SK-N-SH (cell line): Measurements from ENCODE around the gene MUC7. TPM values are rescaled to one million over a fixed set of nuclear protein-coding genes. Genes with fewer than 3 reads are reported as not detected.

Experiments used
- CTCF ChIA-PET: fragments of 300-600, 350-600 bp; formaldehyde crosslinking; extraction: SDS; loops from one replicate; lab custom pipeline; 2021; lab: Yijun Ruan, JAX
- POLR2A ChIA-PET: fragments of 350-600 bp; sonication (Branson Sonifier 250); formaldehyde crosslinking; extraction: SDS; loops from one replicate; lab custom pipeline; 2020; ENCODE audit warnings: antibody characterized with exemption, inconsistent platforms; lab: Yijun Ruan, JAX
- DNase-seq: peaks from one replicate; pipeline ENCODE4 v3.0.0; 2012
- H2AFZ ChIP-seq: fragments of 200-600 bp; sonication (generic); 2 replicates; pipeline ENCODE4 v1.8.1; 2016; ENCODE audit warnings: antibody characterized with exemption, mild to moderate bottlenecking, low read depth
- H3F3A ChIP-seq: fragments of 200-600 bp; sonication (generic); replicated peaks from 2 replicates; pipeline ENCODE3; 2016; ENCODE audit warnings: antibody characterized with exemption, mild to moderate bottlenecking; ENCODE audit not compliant: insufficient read depth
- H3K27ac ChIP-seq, 2 experiments: fragments of 200-500 bp in 1 of 2; fragments of 200-600 bp in 1 of 2; sonication (Bioruptor generic) in 1 of 2; sonication (generic), shearing (Covaris generic) in 1 of 2; 2 replicates each; pipeline versions ENCODE4 v1.5.1 to v1.6.1; 2014 to 2016; ENCODE audit warnings: low read depth in 2 of 2, inconsistent platforms in 1 of 2, low read length in 1 of 2, mild to moderate bottlenecking in 1 of 2, mixed read lengths in 1 of 2
- H3K27me3 ChIP-seq: fragments of 200-600 bp; sonication (generic), shearing (Covaris generic); 2 replicates; pipeline ENCODE4 v1.6.1; 2016; ENCODE audit warnings: mixed run types; ENCODE audit not compliant: insufficient read depth
- H3K36me3 ChIP-seq, 2 experiments: fragments of 200-500 bp in 1 of 2; fragments of 200-600 bp in 1 of 2; sonication (Bioruptor generic) in 1 of 2; sonication (generic) in 1 of 2; replicated peaks in 1 of 2; 2 replicates each; pipeline versions ENCODE3 to v1.5.1; 2014 to 2016; ENCODE audit warnings: low read length in 1 of 2, mild to moderate bottlenecking in 1 of 2; ENCODE audit not compliant: insufficient read depth in 2 of 2, control insufficient read depth in 1 of 2
- H3K4me1 ChIP-seq, 2 experiments: fragments of 200-500 bp in 1 of 2; fragments of 200-600 bp in 1 of 2; sonication (Bioruptor generic) in 1 of 2; sonication (generic), shearing (Covaris generic) in 1 of 2; 2 replicates each; pipeline versions ENCODE4 v1.5.1 to v1.6.1; 2014 to 2016; ENCODE audit warnings: low read depth in 1 of 2, low read length in 1 of 2, mixed run types in 1 of 2; ENCODE audit not compliant: insufficient read depth in 2 of 2, control insufficient read depth in 1 of 2
- H3K4me2 ChIP-seq: fragments of 200-600 bp; sonication (generic), shearing (Covaris generic); 2 replicates; pipeline ENCODE4 v1.6.1; 2017; ENCODE audit warnings: mixed run types
- H3K4me3 ChIP-seq, 2 experiments: fragments of 200-500 bp in 1 of 2; fragments of 200-600 bp in 1 of 2; sonication (Bioruptor generic) in 1 of 2; sonication (generic), shearing (Covaris generic) in 1 of 2; 2 replicates each; pipeline versions ENCODE4 v1.5.1 to v1.8.1; 2014 to 2016; ENCODE audit warnings: low read depth in 2 of 2, inconsistent platforms in 1 of 2, low read length in 1 of 2, mild to moderate bottlenecking in 1 of 2, mixed read lengths in 1 of 2, moderate library complexity in 1 of 2
- H3K79me2 ChIP-seq: fragments of 200-600 bp; sonication (generic); 2 replicates; pipeline ENCODE4 v1.8.1; 2017; ENCODE audit warnings: mild to moderate bottlenecking; ENCODE audit not compliant: insufficient read depth
- H3K9ac ChIP-seq: fragments of 200-600 bp; sonication (generic); 2 replicates; pipeline ENCODE4 v1.6.1; 2017; ENCODE audit warnings: mixed run types
- H3K9me2 ChIP-seq: fragments of 200-600 bp; sonication (generic); 2 replicates; pipeline ENCODE4 v1.6.1; 2017; ENCODE audit warnings: mixed run types
- H3K9me3 ChIP-seq: fragments of 200-600 bp; sonication (generic); 2 replicates; pipeline ENCODE4 v1.6.1; 2017; ENCODE audit warnings: mixed run types, mild to moderate bottlenecking, moderate library complexity
- H4K20me1 ChIP-seq: fragments of 200-600 bp; sonication (generic); 2 replicates; pipeline ENCODE4 v1.6.1; 2017; ENCODE audit warnings: mild to moderate bottlenecking, mixed run types; ENCODE audit not compliant: insufficient read depth
- GATA2 ChIP-seq: sonication (generic); formaldehyde crosslinking; IDR thresholded peaks from 2 replicates; pipeline ENCODE4 v1.5.0; 2020; ENCODE audit warnings: mild to moderate bottlenecking, missing genetic modification reagents
- TEAD4 ChIP-seq: IDR thresholded peaks from 2 replicates; pipeline ENCODE4 v1.4.0; 2012; ENCODE audit warnings: mild to moderate bottlenecking, borderline replicate concordance; ENCODE audit not compliant: insufficient read depth
- YY1 ChIP-seq: IDR thresholded peaks from 2 replicates; pipeline ENCODE4 v1.4.0; 2012; ENCODE audit warnings: low read depth, mild to moderate bottlenecking
- ZBTB33 ChIP-seq: IDR thresholded peaks from 2 replicates; pipeline ENCODE4 v1.4.0; 2012; ENCODE audit warnings: low read depth, borderline replicate concordance
- WGBS: methylation state at CpG from one replicate; pipeline ENCODE4 v1.1.6; 2017; ENCODE audit warnings: low lambda C conversion rate; 5-methylcytosine and 5-hydroxymethylcytosine counted together
- polyA plus RNA-seq, 3 experiments: library from polyadenylated mRNA; depleted of rRNA; stranded (reverse); fragments of >200 nt; gene quantifications; 2 replicates each; pipeline ENCODE4 v1.2.3, GENCODE V29; 2012
- TF ChIP-seq, protein P1 (sequence below): fragments of 200-600 bp; sonication (generic); IDR thresholded peaks from 2 replicates; pipeline ENCODE4 v1.6.1; 2017; ENCODE audit warnings: antibody characterized with exemption, mild to moderate bottlenecking, moderate library complexity

MUC7 gene
- polyA plus RNA-seq, 1 of the 3 experiments (the other 2 are of a cell fraction), result not detected

GRCh38 chr4:70531981-70532380 lies 60.0 kb downstream of the MUC7 start:
- Histone ChIP-seq H3K4me2 (no peak overlapping the region), H3K27me3 (no peaks in the 10 kb centered on the region; the same call in 1 of the 2 replicates), H3K9ac (no peak overlapping the region), H3K36me3 (no peaks in the 10 kb centered on the region), H4K20me1 (no peaks in the 10 kb centered on the region), H3K27ac (no peak overlapping the region), H3K4me1 (no peaks in the 10 kb centered on the region), H3K9me2 (no peaks in the 10 kb centered on the region), H3K9me3 (no peaks in the 10 kb centered on the region), H2AFZ (no peak overlapping the region), H3K79me2 (no peaks in the 10 kb centered on the region), H3K4me3 (no peak overlapping the region), H3F3A (no peaks in the 10 kb centered on the region)
- ChIA-PET POLR2A (no interaction called here), CTCF (interaction anchor here (0.7 kb wide), 1 partner anchor 20 kb away, joined by 3 read pairs; no protein-coding TSS in a partner anchor)
- peak; percentile 2 for DNase-seq
- WGBS, result 3% methylated on average over 2 of the region's 2 CpGs
- no peak for TF ChIP-seq GATA2 (CRISPR knock-in tag)
- TF ChIP-seq TEAD4, result no peak
- TF ChIP-seq YY1, result no peak
- TF ChIP-seq, protein P1, sequence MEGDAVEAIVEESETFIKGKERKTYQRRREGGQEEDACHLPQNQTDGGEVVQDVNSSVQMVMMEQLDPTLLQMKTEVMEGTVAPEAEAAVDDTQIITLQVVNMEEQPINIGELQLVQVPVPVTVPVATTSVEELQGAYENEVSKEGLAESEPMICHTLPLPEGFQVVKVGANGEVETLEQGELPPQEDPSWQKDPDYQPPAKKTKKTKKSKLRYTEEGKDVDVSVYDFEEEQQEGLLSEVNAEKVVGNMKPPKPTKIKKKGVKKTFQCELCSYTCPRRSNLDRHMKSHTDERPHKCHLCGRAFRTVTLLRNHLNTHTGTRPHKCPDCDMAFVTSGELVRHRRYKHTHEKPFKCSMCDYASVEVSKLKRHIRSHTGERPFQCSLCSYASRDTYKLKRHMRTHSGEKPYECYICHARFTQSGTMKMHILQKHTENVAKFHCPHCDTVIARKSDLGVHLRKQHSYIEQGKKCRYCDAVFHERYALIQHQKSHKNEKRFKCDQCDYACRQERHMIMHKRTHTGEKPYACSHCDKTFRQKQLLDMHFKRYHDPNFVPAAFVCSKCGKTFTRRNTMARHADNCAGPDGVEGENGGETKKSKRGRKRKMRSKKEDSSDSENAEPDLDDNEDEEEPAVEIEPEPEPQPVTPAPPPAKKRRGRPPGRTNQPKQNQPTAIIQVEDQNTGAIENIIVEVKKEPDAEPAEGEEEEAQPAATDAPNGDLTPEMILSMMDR, result peak; percentile 29
- TF ChIP-seq ZBTB33, result no peak

Other genes with a start within 250 kb of the MUC7 start
- not detected in 2 replicates for gene FDCSP, start 246.1 kb upstream of the MUC7 start, polyA plus RNA-seq (2012; rRNA removed)
- gene CSN3, start 229.6 kb upstream of the MUC7 start, polyA plus RNA-seq (2012; rRNA removed), result not detected in 2 replicates
- gene CABS1, start 137.2 kb upstream of the MUC7 start, polyA plus RNA-seq (2012; rRNA removed), result not detected in 2 replicates
- not detected in 2 replicates for gene SMR3A, start 111.4 kb upstream of the MUC7 start, polyA plus RNA-seq (2012; rRNA removed)
- not detected in 2 replicates for gene SMR3B, start 89.1 kb upstream of the MUC7 start, polyA plus RNA-seq (2012; rRNA removed)
- not detected in 2 replicates for gene OPRPN, start 74.3 kb upstream of the MUC7 start, polyA plus RNA-seq (2012; rRNA removed)
- gene AMTN, start 46.4 kb downstream of the MUC7 start, polyA plus RNA-seq (2012; rRNA removed), result not detected in 2 replicates
- not detected in 2 replicates for gene AMBN, start 120.1 kb downstream of the MUC7 start, polyA plus RNA-seq (2012; rRNA removed)
- gene ENAM, start 156.5 kb downstream of the MUC7 start, polyA plus RNA-seq (2012; rRNA removed), result 0.11 and 0.20 TPM in 2 replicates
- 1.0 and 1.1 TPM in 2 replicates for gene JCHAIN, start 194.3 kb downstream of the MUC7 start, polyA plus RNA-seq (2012; rRNA removed)
- 36.9 and 39.0 TPM in 2 replicates for gene UTP3, start 216.3 kb downstream of the MUC7 start, polyA plus RNA-seq (2012; rRNA removed)
- gene RUFY3, start 249.8 kb downstream of the MUC7 start, polyA plus RNA-seq (2012; rRNA removed), result 22.8 and 30.7 TPM in 2 replicates